H9 (cell line): ENCODE data around the gene CDC42. TPM values are rescaled to one million over a fixed set of nuclear protein-coding genes. Genes with fewer than 3 reads are reported as not detected.

Experiments
- DNase-seq: peaks from one replicate; pipeline ENCODE4 v3.0.0-alpha.2; 2017
- H2AFZ ChIP-seq: one replicate; pipeline ENCODE4 v1.6.1; 2013; ENCODE audit warnings: mild to moderate bottlenecking, low read length, control low read depth, moderate library complexity
- H2AK5ac ChIP-seq: 2 replicates; pipeline ENCODE4 v1.6.1; 2013; ENCODE audit warnings: low read length, control low read depth, mixed read lengths; ENCODE audit not compliant: insufficient read length
- H2BK120ac ChIP-seq: one replicate; pipeline ENCODE4 v1.6.1; 2013; ENCODE audit warnings: low read depth, mild to moderate bottlenecking, low read length, control low read depth, inconsistent platforms; ENCODE audit not compliant: poor library complexity, severe bottlenecking
- H2BK12ac ChIP-seq: 2 replicates; pipeline ENCODE4 v1.6.1; 2013; ENCODE audit warnings: low read length, control low read depth, mixed read lengths, low read depth; ENCODE audit not compliant: insufficient read length
- H2BK15ac ChIP-seq: 2 replicates; pipeline ENCODE4 v1.6.1; 2013; ENCODE audit warnings: low read depth, low read length, control low read depth
- H2BK20ac ChIP-seq: one replicate; pipeline ENCODE4 v1.6.1; 2013; ENCODE audit warnings: low read depth, mild to moderate bottlenecking, low read length, control low read depth, inconsistent platforms; ENCODE audit not compliant: poor library complexity, severe bottlenecking
- H2BK5ac ChIP-seq: 2 replicates; pipeline ENCODE4 v1.6.1; 2013; ENCODE audit warnings: low read length, control low read depth, mixed read lengths; ENCODE audit not compliant: insufficient read length
- H3K14ac ChIP-seq: 2 replicates; pipeline ENCODE4 v1.6.1; 2013; ENCODE audit warnings: low read length, control low read depth; ENCODE audit not compliant: insufficient read depth
- H3K18ac ChIP-seq: 2 replicates; pipeline ENCODE4 v1.6.1; 2013; ENCODE audit warnings: low read depth, mild to moderate bottlenecking, mixed read lengths, low read length, control low read depth; ENCODE audit not compliant: insufficient read length
- H3K23ac ChIP-seq: 2 replicates; pipeline ENCODE4 v1.6.1; 2013; ENCODE audit warnings: low read length, control low read depth, mixed read lengths, low read depth; ENCODE audit not compliant: insufficient read length
- H3K23me2 ChIP-seq: 2 replicates; pipeline ENCODE4 v1.6.1; 2013; ENCODE audit warnings: low read depth, mild to moderate bottlenecking, mixed read lengths, low read length, control low read depth; ENCODE audit not compliant: insufficient read length, poor library complexity, severe bottlenecking
- H3K27ac ChIP-seq: 2 replicates; pipeline ENCODE4 v1.5.1; 2013; ENCODE audit warnings: low read length, control low read depth, mixed read lengths, low read depth; ENCODE audit not compliant: insufficient read length
- H3K27me3 ChIP-seq: 2 replicates; pipeline ENCODE4 v1.6.1; 2013; ENCODE audit warnings: low read length, control low read depth, inconsistent platforms; ENCODE audit not compliant: insufficient read depth
- H3K4ac ChIP-seq: 2 replicates; pipeline ENCODE4 v1.6.1; 2013; ENCODE audit warnings: low read depth, mild to moderate bottlenecking, control low read depth, inconsistent platforms, low read length, moderate library complexity
- H3K4me1 ChIP-seq: 2 replicates; pipeline ENCODE4 v1.6.1; 2013; ENCODE audit warnings: low read length, control low read depth, inconsistent platforms; ENCODE audit not compliant: insufficient read depth
- H3K4me2 ChIP-seq: 2 replicates; pipeline ENCODE4 v1.6.1; 2013; ENCODE audit warnings: low read length, control low read depth, mixed read lengths; ENCODE audit not compliant: insufficient read length, insufficient read depth
- H3K56ac ChIP-seq: 2 replicates; pipeline ENCODE4 v1.6.1; 2013; ENCODE audit warnings: low read depth, mild to moderate bottlenecking, mixed read lengths, low read length, control low read depth; ENCODE audit not compliant: insufficient read length
- H3K79me1 ChIP-seq: 2 replicates; pipeline ENCODE4 v1.6.1; 2013; ENCODE audit warnings: low read depth, mild to moderate bottlenecking, moderate library complexity, low read length, control low read depth, inconsistent platforms; ENCODE audit not compliant: insufficient read depth, poor library complexity, severe bottlenecking
- H3K79me2 ChIP-seq: 2 replicates; pipeline ENCODE4 v1.6.1; 2013; ENCODE audit warnings: low read length, control low read depth, inconsistent platforms; ENCODE audit not compliant: insufficient read depth
- H3K9ac ChIP-seq: 2 replicates; pipeline ENCODE4 v1.6.1; 2013; ENCODE audit warnings: low read length, control low read depth, mixed read lengths; ENCODE audit not compliant: insufficient read length; ENCODE audit errors: extremely low read depth
- H3K9me3 ChIP-seq: one replicate; pipeline ENCODE4 v1.6.1; 2013; ENCODE audit warnings: low read depth, low read length, inconsistent platforms; ENCODE audit not compliant: control insufficient read depth
- H3T11ph ChIP-seq: one replicate; pipeline ENCODE4 v1.6.1; 2013; ENCODE audit warnings: mild to moderate bottlenecking, low read length, control low read depth, inconsistent platforms
- H4K20me1 ChIP-seq: one replicate; pipeline ENCODE4 v1.6.1; 2013; ENCODE audit not compliant: control insufficient read depth, insufficient read length, insufficient read depth
- H4K5ac ChIP-seq: 2 replicates; pipeline ENCODE4 v1.6.1; 2013; ENCODE audit warnings: low read depth, mild to moderate bottlenecking, mixed read lengths, low read length, control low read depth; ENCODE audit not compliant: insufficient read length
- H4K8ac ChIP-seq: replicated peaks from 2 replicates; pipeline ENCODE4 v1.6.1; 2013; ENCODE audit warnings: low read length, control low read depth, mixed read lengths, low read depth; ENCODE audit not compliant: insufficient read length
- H4K91ac ChIP-seq: 2 replicates; pipeline ENCODE4 v1.6.1; 2013; ENCODE audit warnings: low read depth, mild to moderate bottlenecking, moderate library complexity, mixed read lengths, low read length, control low read depth; ENCODE audit not compliant: insufficient read length
- H3K27ac Mint-ChIP-seq, 3 experiments: 2 replicates in 2 of 3; 3 replicates in 1 of 3; pipeline ENCODE4 v1.8.0; 2020 to 2021; ENCODE audit warnings: mixed read lengths in 3 of 3, mild to moderate bottlenecking in 1 of 3, moderate library complexity in 1 of 3
- H3K27me3 Mint-ChIP-seq: 2 replicates; pipeline ENCODE4 v1.8.0; 2021; ENCODE audit warnings: low read depth, mild to moderate bottlenecking, moderate library complexity, mixed read lengths
- H3K36me3 Mint-ChIP-seq, 3 experiments: 2 replicates in 2 of 3; 3 replicates in 1 of 3; pipeline ENCODE4 v1.8.0; 2020 to 2021; ENCODE audit warnings: low read depth in 3 of 3, mixed read lengths in 3 of 3; ENCODE audit not compliant: insufficient read depth in 1 of 3
- H3K4me1 Mint-ChIP-seq, 2 experiments: 2 replicates each; pipeline ENCODE4 v1.8.0; 2020; ENCODE audit warnings: mixed read lengths in 2 of 2
- H3K4me3 Mint-ChIP-seq, 2 experiments: 2 replicates in 1 of 2; 3 replicates in 1 of 2; pipeline ENCODE4 v1.8.0; 2020 to 2021; ENCODE audit warnings: mild to moderate bottlenecking in 2 of 2, mixed read lengths in 2 of 2, moderate library complexity in 1 of 2
- H3K9me3 Mint-ChIP-seq, 2 experiments: 2 replicates in 1 of 2; 3 replicates in 1 of 2; pipeline ENCODE4 v1.8.0; 2020; ENCODE audit warnings: mild to moderate bottlenecking in 2 of 2, mixed read lengths in 2 of 2, moderate library complexity in 1 of 2
- CTCF ChIP-seq: fragments of 200-600 bp; sonication (generic); conservative IDR thresholded peaks from 3 replicates; pipeline ENCODE4 v1.8.0; 2021; ENCODE audit warnings: antibody characterized with exemption, mild to moderate bottlenecking
- WGBS: extraction: QIAGEN DNeasy Blood & Tissue Kit; methylation state at CpG from one replicate; pipeline ENCODE4 v1.1.7; 2013; ENCODE audit warnings: missing lambda C conversion rate, low lambda C conversion rate, mixed read lengths; ENCODE audit not compliant: insufficient read length; ENCODE audit errors: extremely low coverage; 5-methylcytosine and 5-hydroxymethylcytosine counted together
- total RNA-seq: library from RNA; stranded (reverse); gene quantifications from 2 replicates; pipeline ENCODE4 v1.2.1, GENCODE V29; 2021

The CDC42 gene
- total RNA-seq, 1 experiment from 2014 or later, result 197 TPM

GRCh38 chr1:22120469-22120790 lies 67.9 kb downstream of the CDC42 start:
- peaks cover 11% of the 10 kb centered on the region; the same call in 1 of the 2 replicates for H3K4me1 ChIP-seq
- no peaks in the 10 kb centered on the region for H3K9me3 ChIP-seq
- Mint-ChIP-seq H3K27me3 (no peaks in the 10 kb centered on the region), H3K27ac (no peak overlapping the region; a peak in 2 of 7 replicates), H3K4me1 (peaks cover 38 to 43% of the 10 kb centered on the region in 2 experiments), H3K9me3 (no peaks in the 10 kb centered on the region), H3K4me3 (no peak overlapping the region), H3K36me3 (peaks cover 1 to 7% (median 4%) of the 10 kb centered on the region in 3 experiments; a peak in 3 of 7 replicates)
- H3K27ac ChIP-seq, result no peak overlapping the region
- H3K79me2 ChIP-seq, result no peaks in the 10 kb centered on the region
- H3K27me3 ChIP-seq, result no peaks in the 10 kb centered on the region
- H2BK20ac ChIP-seq, result no peak overlapping the region
- H3K18ac ChIP-seq, result no peak overlapping the region
- no peak overlapping the region for H3K4ac ChIP-seq
- H4K20me1 ChIP-seq, result no peaks in the 10 kb centered on the region
- no peak for DNase-seq
- H4K8ac ChIP-seq, result no peak overlapping the region
- H3K14ac ChIP-seq, result no peak overlapping the region
- no peak overlapping the region for H3T11ph ChIP-seq
- H3K23ac ChIP-seq, result no peak overlapping the region
- H2BK12ac ChIP-seq, result no peak overlapping the region
- no peak overlapping the region for H2AK5ac ChIP-seq
- no peak overlapping the region for H2AFZ ChIP-seq
- H2BK5ac ChIP-seq, result no peak overlapping the region
- H4K5ac ChIP-seq, result no peak overlapping the region
- no peaks in the 10 kb centered on the region for H3K23me2 ChIP-seq
- H3K4me2 ChIP-seq, result no peak overlapping the region
- H3K79me1 ChIP-seq, result no peaks in the 10 kb centered on the region
- no peak overlapping the region for H4K91ac ChIP-seq
- H2BK15ac ChIP-seq, result no peak overlapping the region
- no peak overlapping the region for H3K56ac ChIP-seq
- WGBS, result no CpG with 5 or more reads among the region's 11 CpGs
- H3K9ac ChIP-seq, result no peak overlapping the region
- H2BK120ac ChIP-seq, result no peak overlapping the region
- TF ChIP-seq CTCF, result no peak
